GM23338 (cell line): Measurements from ENCODE around the gene PKP2. TPM values are rescaled to one million over a fixed set of nuclear protein-coding genes. Genes with fewer than 3 reads are reported as not detected.

Experiments
- ATAC-seq: fragments of 200-7000 bp; cut with Tn5 transposase; 3 replicates; pipeline ENCODE4 v1.9.1; 2020
- DNase-seq: peaks from one replicate; pipeline ENCODE4 v3.0.0-alpha.2; 2015; ENCODE audit warnings: low spot score
- H2AFZ ChIP-seq: fragments of 200-600 bp; sonication (generic); 2 replicates; pipeline ENCODE4 v1.8.0; 2016; ENCODE audit warnings: antibody characterized with exemption, mild to moderate bottlenecking, moderate library complexity
- H3F3A ChIP-seq: fragments of 200-600 bp; sonication (generic); replicated peaks from 2 replicates; pipeline ENCODE4 v1.8.0; 2017; ENCODE audit warnings: antibody characterized with exemption, mixed run types, low read depth
- H3K27ac ChIP-seq: fragments of 200-600 bp; sonication (generic); 2 replicates; pipeline ENCODE4 v1.6.1; 2016; ENCODE audit warnings: low read depth
- H3K27me3 ChIP-seq: fragments of 200-600 bp; sonication (generic); 2 replicates; pipeline ENCODE4 v1.8.0; 2016; ENCODE audit warnings: mild to moderate bottlenecking, mixed run types, moderate library complexity; ENCODE audit not compliant: insufficient read depth
- H3K36me3 ChIP-seq: fragments of 200-600 bp; sonication (generic); 2 replicates; pipeline ENCODE4 v1.8.0; 2016; ENCODE audit warnings: mild to moderate bottlenecking; ENCODE audit not compliant: insufficient read depth
- H3K4me1 ChIP-seq: fragments of 200-600 bp; sonication (generic); 2 replicates; pipeline ENCODE4 v1.8.0; 2016; ENCODE audit warnings: mild to moderate bottlenecking, moderate library complexity; ENCODE audit not compliant: insufficient read depth
- H3K4me2 ChIP-seq: fragments of 200-600 bp; sonication (generic); 2 replicates; pipeline ENCODE4 v1.7.1; 2017; ENCODE audit warnings: mixed run types
- H3K4me3 ChIP-seq: fragments of 200-600 bp; sonication (generic); 2 replicates; pipeline ENCODE4 v1.6.1; 2016; ENCODE audit warnings: mixed run types
- H3K79me2 ChIP-seq: fragments of 200-600 bp; sonication (generic); replicated peaks from 2 replicates; pipeline ENCODE4 v1.8.0; 2017; ENCODE audit warnings: mild to moderate bottlenecking; ENCODE audit not compliant: insufficient read depth
- H3K9me2 ChIP-seq: fragments of 200-600 bp; sonication (generic); 2 replicates; pipeline ENCODE4 v1.8.0; 2017; ENCODE audit not compliant: insufficient read depth
- H4K20me1 ChIP-seq: fragments of 200-600 bp; sonication (generic); replicated peaks from 2 replicates; pipeline ENCODE4 v1.8.0; 2017; ENCODE audit warnings: mild to moderate bottlenecking; ENCODE audit not compliant: insufficient read depth
- H3K27ac Mint-ChIP-seq: 2 replicates; pipeline ENCODE4 v1.8.0; 2020; ENCODE audit warnings: inconsistent platforms, mild to moderate bottlenecking, moderate library complexity, mixed read lengths
- H3K27me3 Mint-ChIP-seq: 3 replicates; pipeline ENCODE4 v1.8.0; 2022; ENCODE audit warnings: low read depth, mild to moderate bottlenecking, moderate library complexity, mixed read lengths, inconsistent platforms; ENCODE audit not compliant: insufficient read depth, poor library complexity
- H3K36me3 Mint-ChIP-seq: 3 replicates; pipeline ENCODE4 v1.8.0; 2021; ENCODE audit warnings: low read depth, mild to moderate bottlenecking, inconsistent platforms, moderate library complexity, mixed read lengths
- H3K4me1 Mint-ChIP-seq: 3 replicates; pipeline ENCODE4 v1.8.0; 2020; ENCODE audit warnings: mild to moderate bottlenecking, inconsistent platforms, mixed read lengths
- H3K4me3 Mint-ChIP-seq: 3 replicates; pipeline ENCODE4 v1.8.0; 2021; ENCODE audit warnings: moderate library complexity, mild to moderate bottlenecking, inconsistent platforms, mixed read lengths
- H3K9me3 Mint-ChIP-seq: 3 replicates; pipeline ENCODE4 v1.8.0; 2020; ENCODE audit warnings: moderate library complexity, mild to moderate bottlenecking, inconsistent platforms, mixed read lengths
- EZH2phosphoT487 ChIP-seq: fragments of 200-600 bp; sonication (generic); IDR thresholded peaks from one replicate; pipeline ENCODE4 v1.8.1; 2018; ENCODE audit warnings: antibody characterized with exemption; ENCODE audit not compliant: unreplicated experiment
- POLR2AphosphoS5 ChIP-seq: IDR thresholded peaks from 2 replicates; pipeline ENCODE4 v1.6.1; 2016; ENCODE audit warnings: antibody characterized with exemption, low read depth
- STAT1 ChIP-seq: IDR thresholded peaks from one replicate; pipeline ENCODE4 v1.6.1; 2016; ENCODE audit warnings: antibody characterized with exemption; ENCODE audit not compliant: unreplicated experiment
- polyA plus RNA-seq: library from polyadenylated mRNA; unstranded; fragments of >200 nt; fragmentation: Nextera tagmentation; extraction: Ambion mirVana; gene quantifications from 2 replicates; pipeline ENCODE4 v1.2.1, GENCODE V29; 2016
- total RNA-seq: library from RNA; depleted of rRNA; stranded (reverse); fragments of >200 nt; shearing (Covaris generic); gene quantifications from 2 replicates; pipeline ENCODE4 v1.2.3, GENCODE V29; 2014
- TF ChIP-seq, protein P1 (sequence below): IDR thresholded peaks from one replicate; pipeline ENCODE4 v1.6.1; 2018; ENCODE audit warnings: antibody characterized with exemption; ENCODE audit not compliant: unreplicated experiment
- TF ChIP-seq, protein P2 (sequence below), 2 experiments: fragments of 200-600 bp in 1 of 2; sonication (generic) in 1 of 2; conservative IDR thresholded peaks; 2 replicates each; pipeline versions ENCODE4 v1.5.1 to v1.6.1; 2016 to 2017; ENCODE audit warnings: antibody characterized with exemption in 2 of 2, low read depth in 2 of 2, mild to moderate bottlenecking in 2 of 2, moderate library complexity in 1 of 2

Gene PKP2
- total and polyA plus RNA-seq, 2 experiments from 2014 or later = 24.6 to 47.6 TPM

DNA sequence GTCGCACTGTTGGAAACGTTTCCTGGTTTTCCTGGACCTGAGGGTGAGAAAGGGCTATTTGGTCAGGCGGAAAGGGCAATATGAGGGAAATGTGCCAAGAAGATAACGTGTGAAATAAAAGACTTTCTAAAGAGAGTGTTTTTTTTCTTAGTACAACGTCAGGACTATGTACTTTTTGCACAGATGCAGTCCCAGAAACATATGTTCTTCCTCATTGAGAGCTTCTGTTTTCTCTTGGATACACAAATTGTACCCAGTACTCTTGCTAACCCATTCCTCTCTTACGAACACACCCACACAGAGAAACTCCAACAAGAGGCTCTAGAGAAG lies 669 bp upstream of the PKP2 start:
- Histone ChIP-seq H2AFZ (peak overlapping the region; percentile 82), H3F3A (no peaks in the 10 kb centered on the region), H4K20me1 (no peaks in the 10 kb centered on the region), H3K4me2 (peak overlapping the region; percentile 87), H3K27me3 (no peaks in the 10 kb centered on the region), H3K36me3 (no peaks in the 10 kb centered on the region), H3K79me2 (peaks cover 26% of the 10 kb centered on the region), H3K4me1 (peaks cover 32% of the 10 kb centered on the region), H3K27ac (0 out of 2 replicates have a peak overlapping the region, but pooled peaks have one; percentile 20), H3K4me3 (peak overlapping the region; percentile 71), H3K9me2 (no peaks in the 10 kb centered on the region)
- H3K27me3 Mint-ChIP-seq = peaks cover 6% of the 10 kb centered on the region
- H3K27ac Mint-ChIP-seq = peak overlapping the region; percentile 88
- no peak for DNase-seq
- peak overlapping the region; percentile 91 for H3K4me3 Mint-ChIP-seq
- peaks cover 46% of the 10 kb centered on the region for H3K4me1 Mint-ChIP-seq
- no peak for ATAC-seq
- no peaks in the 10 kb centered on the region for H3K9me3 Mint-ChIP-seq
- no peaks in the 10 kb centered on the region; the same call in 2 of the 3 replicates for H3K36me3 Mint-ChIP-seq
- peak; percentile 0; the same call in 1 of the 2 replicates for TF ChIP-seq POLR2AphosphoS5
- TF ChIP-seq, protein P1, sequence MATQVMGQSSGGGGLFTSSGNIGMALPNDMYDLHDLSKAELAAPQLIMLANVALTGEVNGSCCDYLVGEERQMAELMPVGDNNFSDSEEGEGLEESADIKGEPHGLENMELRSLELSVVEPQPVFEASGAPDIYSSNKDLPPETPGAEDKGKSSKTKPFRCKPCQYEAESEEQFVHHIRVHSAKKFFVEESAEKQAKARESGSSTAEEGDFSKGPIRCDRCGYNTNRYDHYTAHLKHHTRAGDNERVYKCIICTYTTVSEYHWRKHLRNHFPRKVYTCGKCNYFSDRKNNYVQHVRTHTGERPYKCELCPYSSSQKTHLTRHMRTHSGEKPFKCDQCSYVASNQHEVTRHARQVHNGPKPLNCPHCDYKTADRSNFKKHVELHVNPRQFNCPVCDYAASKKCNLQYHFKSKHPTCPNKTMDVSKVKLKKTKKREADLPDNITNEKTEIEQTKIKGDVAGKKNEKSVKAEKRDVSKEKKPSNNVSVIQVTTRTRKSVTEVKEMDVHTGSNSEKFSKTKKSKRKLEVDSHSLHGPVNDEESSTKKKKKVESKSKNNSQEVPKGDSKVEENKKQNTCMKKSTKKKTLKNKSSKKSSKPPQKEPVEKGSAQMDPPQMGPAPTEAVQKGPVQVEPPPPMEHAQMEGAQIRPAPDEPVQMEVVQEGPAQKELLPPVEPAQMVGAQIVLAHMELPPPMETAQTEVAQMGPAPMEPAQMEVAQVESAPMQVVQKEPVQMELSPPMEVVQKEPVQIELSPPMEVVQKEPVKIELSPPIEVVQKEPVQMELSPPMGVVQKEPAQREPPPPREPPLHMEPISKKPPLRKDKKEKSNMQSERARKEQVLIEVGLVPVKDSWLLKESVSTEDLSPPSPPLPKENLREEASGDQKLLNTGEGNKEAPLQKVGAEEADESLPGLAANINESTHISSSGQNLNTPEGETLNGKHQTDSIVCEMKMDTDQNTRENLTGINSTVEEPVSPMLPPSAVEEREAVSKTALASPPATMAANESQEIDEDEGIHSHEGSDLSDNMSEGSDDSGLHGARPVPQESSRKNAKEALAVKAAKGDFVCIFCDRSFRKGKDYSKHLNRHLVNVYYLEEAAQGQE = no peak

DNA sequence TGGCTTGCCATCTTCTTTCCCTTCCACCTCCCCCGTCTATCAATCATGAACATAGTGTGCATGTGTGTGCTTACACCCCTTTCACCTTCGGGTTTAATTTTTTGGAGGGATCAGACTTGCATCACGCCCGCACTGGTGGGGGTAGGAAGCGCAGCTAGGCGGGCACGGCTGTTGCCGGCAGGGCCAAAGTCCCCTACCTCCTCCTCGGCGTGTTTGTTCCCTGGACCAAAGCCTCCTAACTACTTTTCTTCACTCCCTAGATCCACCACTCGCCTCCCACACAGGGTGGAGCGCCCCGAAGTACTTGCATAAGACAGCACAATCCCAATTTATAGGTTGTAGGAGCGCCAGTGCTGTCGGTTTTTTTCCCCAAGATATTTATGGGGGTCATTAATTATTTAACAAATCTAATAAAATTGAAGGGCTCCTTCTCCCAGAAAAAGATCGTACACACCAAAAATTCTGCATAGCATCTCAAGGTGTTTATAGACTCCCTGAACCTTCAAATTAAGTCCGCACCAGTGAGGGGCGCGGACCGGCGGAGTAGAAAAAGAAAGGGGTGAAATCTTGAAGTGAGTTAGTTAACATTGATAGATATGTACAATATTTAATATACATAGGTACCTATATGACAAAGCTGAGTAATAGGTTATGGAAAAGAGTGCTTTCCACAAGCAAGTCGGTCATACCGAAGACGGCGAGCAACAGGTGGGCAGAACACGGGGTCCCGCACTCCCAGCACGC lies 717 bp downstream of the PKP2 start:
- peak; percentile 60 for DNase-seq

More for the DNA sequence above, 717 bp downstream of the PKP2 start:
- TF ChIP-seq POLR2AphosphoS5 (no peak), STAT1 (no peak), EZH2phosphoT487 (no peak)
- TF ChIP-seq, protein P2, sequence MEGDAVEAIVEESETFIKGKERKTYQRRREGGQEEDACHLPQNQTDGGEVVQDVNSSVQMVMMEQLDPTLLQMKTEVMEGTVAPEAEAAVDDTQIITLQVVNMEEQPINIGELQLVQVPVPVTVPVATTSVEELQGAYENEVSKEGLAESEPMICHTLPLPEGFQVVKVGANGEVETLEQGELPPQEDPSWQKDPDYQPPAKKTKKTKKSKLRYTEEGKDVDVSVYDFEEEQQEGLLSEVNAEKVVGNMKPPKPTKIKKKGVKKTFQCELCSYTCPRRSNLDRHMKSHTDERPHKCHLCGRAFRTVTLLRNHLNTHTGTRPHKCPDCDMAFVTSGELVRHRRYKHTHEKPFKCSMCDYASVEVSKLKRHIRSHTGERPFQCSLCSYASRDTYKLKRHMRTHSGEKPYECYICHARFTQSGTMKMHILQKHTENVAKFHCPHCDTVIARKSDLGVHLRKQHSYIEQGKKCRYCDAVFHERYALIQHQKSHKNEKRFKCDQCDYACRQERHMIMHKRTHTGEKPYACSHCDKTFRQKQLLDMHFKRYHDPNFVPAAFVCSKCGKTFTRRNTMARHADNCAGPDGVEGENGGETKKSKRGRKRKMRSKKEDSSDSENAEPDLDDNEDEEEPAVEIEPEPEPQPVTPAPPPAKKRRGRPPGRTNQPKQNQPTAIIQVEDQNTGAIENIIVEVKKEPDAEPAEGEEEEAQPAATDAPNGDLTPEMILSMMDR (conservative IDR thresholded peaks at IDR 0.05; ENCODE audit: low read depth in 2 of 2) = peak; percentile 33 to 50; a peak in 3 of 4 replicates
- H3K4me3 Mint-ChIP-seq = peak overlapping the region; percentile 83
- Histone ChIP-seq H3K27me3 (no peaks in the 10 kb centered on the region), H3F3A (no peaks in the 10 kb centered on the region), H3K27ac (no peak overlapping the region), H2AFZ (no peak overlapping the region), H3K4me1 (peaks cover 40% of the 10 kb centered on the region), H3K79me2 (peaks cover 31% of the 10 kb centered on the region), H3K36me3 (no peaks in the 10 kb centered on the region), H3K4me3 (peak overlapping the region; percentile 76), H3K9me2 (no peaks in the 10 kb centered on the region), H4K20me1 (no peaks in the 10 kb centered on the region), H3K4me2 (peak overlapping the region; percentile 89)
- H3K36me3 Mint-ChIP-seq = no peaks in the 10 kb centered on the region; the same call in 2 of the 3 replicates
- peaks cover 9% of the 10 kb centered on the region for H3K27me3 Mint-ChIP-seq
- no peak overlapping the region for H3K27ac Mint-ChIP-seq
- ATAC-seq = peak; percentile 42
- H3K4me1 Mint-ChIP-seq = peaks cover 55% of the 10 kb centered on the region
- H3K9me3 Mint-ChIP-seq = no peaks in the 10 kb centered on the region
